B cell (primary cell): ENCODE data around the gene AIFM2. TPM values are rescaled to one million over a fixed set of nuclear protein-coding genes. Genes with fewer than 3 reads are reported as not detected.

Source experiments
- ATAC-seq: fragments of 200-7000 bp; cut with Tn5 transposase; one replicate; pipeline ENCODE4 v1.10.0; 2021; ENCODE audit warnings: low read depth, mild to moderate bottlenecking, moderate number of reproducible peaks, moderate library complexity
- CTCF ChIA-PET: fragments of 350-600 bp; sonication (Branson Sonifier 250); formaldehyde crosslinking; loops from one replicate; lab custom pipeline; 2021; ENCODE audit warnings: antibody characterized with exemption, inconsistent platforms; lab: Charles Lee
- POLR2A ChIA-PET: fragments of 350-600 bp; sonication (Branson Sonifier 250); formaldehyde crosslinking; loops from one replicate; lab custom pipeline; 2021; ENCODE audit warnings: antibody characterized with exemption; lab: Charles Lee
- DNase-seq: peaks from one replicate; pipeline ENCODE4 v3.0.0; 2013
- H2AFZ ChIP-seq: 2 replicates; pipeline ENCODE4 v1.6.1; 2012; ENCODE audit warnings: mild to moderate bottlenecking, low read depth, low read length; ENCODE audit not compliant: insufficient read depth, poor library complexity, severe bottlenecking
- H3K27ac ChIP-seq, 2 donors: 1 replicate in 1 of 2; 2 replicates in 1 of 2; pipeline ENCODE4 v1.5.1; 2012 to 2013; ENCODE audit warnings: low read length in 2 of 2, mild to moderate bottlenecking in 2 of 2, moderate library complexity in 1 of 2
- H3K27me3 ChIP-seq, 4 experiments: fragments of 200-600 bp in 1 of 4; sonication (generic) in 1 of 4; replicated peaks in 1 of 4; 1 replicate in 2 of 4; 2 replicates in 2 of 4; pipeline versions ENCODE4 v1.6.1 to v1.7.0; 2013 to 2016; ENCODE audit warnings: low read length in 3 of 4, mild to moderate bottlenecking in 2 of 4, mixed read lengths in 1 of 4, moderate library complexity in 1 of 4; ENCODE audit not compliant: insufficient read depth in 4 of 4, control insufficient read depth in 3 of 4; ENCODE audit errors: control extremely low read depth in 1 of 4
- H3K36me3 ChIP-seq, 2 experiments: replicated peaks in 1 of 2; 1 replicate in 1 of 2; 2 replicates in 1 of 2; pipeline versions ENCODE4 v1.6.1 to v1.7.1; 2013; ENCODE audit warnings: low read length in 1 of 2; ENCODE audit not compliant: insufficient read depth in 2 of 2, control insufficient read depth in 1 of 2; ENCODE audit errors: control extremely low read depth in 1 of 2, extremely low read depth in 1 of 2
- H3K4me1 ChIP-seq, 2 donors: fragments of 200-600 bp in 1 of 2; sonication (generic) in 1 of 2; 1 replicate in 1 of 2; 2 replicates in 1 of 2; pipeline versions ENCODE4 v1.5.1 to v1.6.1; 2013 to 2017; ENCODE audit warnings: low read length in 2 of 2; ENCODE audit not compliant: control insufficient read depth in 2 of 2, insufficient read depth in 2 of 2
- H3K4me2 ChIP-seq: replicated peaks from 2 replicates; pipeline ENCODE3; 2012; ENCODE audit warnings: mild to moderate bottlenecking, low read depth, low read length; ENCODE audit not compliant: poor library complexity, severe bottlenecking
- H3K4me3 ChIP-seq, 5 experiments: fragments of 200-600 bp in 1 of 5; sonication (generic) in 1 of 5; 1 replicate in 3 of 5; 2 replicates in 2 of 5; pipeline versions ENCODE4 v1.5.1 to v1.7.0; 2011 to 2016; ENCODE audit warnings: low read length in 4 of 5, mild to moderate bottlenecking in 4 of 5, low read depth in 2 of 5, control low read depth in 1 of 5, moderate library complexity in 1 of 5; ENCODE audit not compliant: insufficient read depth in 1 of 5; ENCODE audit errors: control extremely low read depth in 1 of 5, extremely low read depth in 1 of 5
- H3K79me2 ChIP-seq: fragments of 200-600 bp; sonication (generic); one replicate; pipeline ENCODE4 v1.6.0; 2016; ENCODE audit warnings: low read length; ENCODE audit not compliant: control insufficient read depth, insufficient read depth
- H3K9ac ChIP-seq: fragments of 200-600 bp; sonication (generic); 2 replicates; pipeline ENCODE4 v1.6.1; 2017; ENCODE audit warnings: mild to moderate bottlenecking, low read length, moderate library complexity
- H3K9me3 ChIP-seq, 3 donors: one replicate each; pipeline versions ENCODE4 v1.6.1 to v1.7.1; 2013; ENCODE audit warnings: low read length in 2 of 3; ENCODE audit not compliant: control insufficient read depth in 2 of 3, insufficient read depth in 1 of 3; ENCODE audit errors: control extremely low read depth in 1 of 3
- H4K20me1 ChIP-seq: 2 replicates; pipeline ENCODE4 v1.6.0; 2012; ENCODE audit warnings: mild to moderate bottlenecking, low read length; ENCODE audit not compliant: insufficient read depth, control insufficient read depth, poor library complexity, severe bottlenecking
- H3K27ac Mint-ChIP-seq: one replicate; pipeline ENCODE4 v1.8.0; 2021; ENCODE audit warnings: mixed read lengths
- H3K27me3 Mint-ChIP-seq: one replicate; pipeline ENCODE4 v1.8.0; 2021; ENCODE audit warnings: mixed read lengths
- H3K4me1 Mint-ChIP-seq: one replicate; pipeline ENCODE4 v1.8.0; 2021; ENCODE audit warnings: mixed read lengths
- H3K4me3 Mint-ChIP-seq: one replicate; pipeline ENCODE4 v1.8.0; 2021; ENCODE audit warnings: mixed read lengths
- H3K9me3 Mint-ChIP-seq: one replicate; pipeline ENCODE4 v1.8.0; 2022; ENCODE audit warnings: mixed read lengths; ENCODE audit not compliant: insufficient read depth
- CTCF ChIP-seq: fragments of 200-600 bp; IDR thresholded peaks from one replicate; pipeline ENCODE4 v1.8.0; 2022; ENCODE audit warnings: antibody characterized with exemption, mild to moderate bottlenecking
- EZH2 ChIP-seq: IDR thresholded peaks from 2 replicates; pipeline ENCODE4 v1.6.1; 2012; ENCODE audit warnings: borderline replicate concordance, low read depth, mild to moderate bottlenecking, moderate library complexity, low read length; ENCODE audit not compliant: insufficient read depth, poor library complexity, severe bottlenecking
- WGBS: methylation state at CpG from one replicate; pipeline ENCODE4 v1.1.5; 2013; ENCODE audit warnings: missing lambda C conversion rate; ENCODE audit not compliant: insufficient coverage; 5-methylcytosine and 5-hydroxymethylcytosine counted together
- intact Hi-C: fragments of 100-400 bp; cut with micrococcal nuclease; formaldehyde crosslinking; loops from one replicate; pipeline ENCODE4 v1.10.0; 2022
- polyA plus RNA-seq: library from polyadenylated mRNA; depleted of rRNA; stranded (reverse); fragments of >200 nt; gene quantifications from 2 replicates; pipeline ENCODE4 v1.2.3, GENCODE V29; 2012
- total RNA-seq, 2 donors: library from RNA; stranded (reverse); fragments of 120-200 nt in 1 of 2; gene quantifications; 1 replicate in 1 of 2; 2 replicates in 1 of 2; pipeline versions ENCODE4 v1.2.3 to v1.2.4, GENCODE V29; 2013 to 2022

The AIFM2 gene
- total and polyA plus RNA-seq, 2 donors (not counting 1 experiment from before 2014, with no cell fraction given), result 5.6 to 8.1 TPM

DNA sequence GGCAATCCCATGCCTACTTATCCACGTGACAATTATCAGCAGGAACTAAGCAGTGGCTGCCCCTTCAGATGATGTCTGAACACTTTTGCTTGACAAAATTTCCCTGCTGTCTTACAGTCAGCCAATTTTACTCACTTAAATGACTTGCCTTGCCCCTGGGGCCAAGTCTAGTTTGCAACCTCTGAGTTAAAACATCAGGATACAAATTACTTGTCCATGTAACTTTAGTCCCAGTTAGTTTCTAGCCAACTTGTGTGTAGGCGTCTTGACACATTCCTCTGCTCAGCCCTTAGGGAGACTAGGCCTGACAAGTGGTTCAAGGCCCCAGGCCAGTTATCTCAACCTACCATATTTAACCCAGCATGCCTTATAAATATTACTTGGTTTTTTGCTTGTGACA lies 25.5 kb upstream of the AIFM2 start:
- Mint-ChIP-seq H3K9me3 (no peaks in the 10 kb centered on the region), H3K4me1 (peaks cover 16% of the 10 kb centered on the region), H3K4me3 (no peak overlapping the region), H3K27ac (no peak overlapping the region), H3K27me3 (no peaks in the 10 kb centered on the region)
- DNase-seq (no peak), ATAC-seq (no peak)
- Histone ChIP-seq H3K27ac (no peak overlapping the region), H3K36me3 (peaks cover 0 to 75% of the 10 kb centered on the region in 2 experiments), H3K27me3 (no peaks in the 10 kb centered on the region), H3K4me1 (peaks cover 6% of the 10 kb centered on the region in 2 donors), H3K9me3 (no peaks in the 10 kb centered on the region), H3K4me2 (no peak overlapping the region), H3K79me2 (peaks cover 38% of the 10 kb centered on the region), H3K9ac (no peak overlapping the region), H2AFZ (no peak overlapping the region), H4K20me1 (peaks cover 26% of the 10 kb centered on the region), H3K4me3 (no peak overlapping the region)
- POLR2A ChIA-PET, result no interaction called here
- intact Hi-C loops, result no loop called here
- 95% methylated on average over 2 of the region's 2 CpGs for WGBS
- TF ChIP-seq EZH2 (no peak), CTCF (no peak)
- CTCF ChIA-PET, result interaction anchor here (0.9 kb wide), 1 partner anchor 12 kb away, joined by 3 read pairs; the partner anchor contains the start of gene TYSND1

- Histone ChIP-seq H3K4me1 (no peaks in the 10 kb centered on the region), H3K4me3 (no peak overlapping the region), H2AFZ (no peak overlapping the region), H4K20me1 (peaks cover 14% of the 10 kb centered on the region), H3K27me3 (no peaks in the 10 kb centered on the region), H3K36me3 (peaks cover 0 to 83% of the 10 kb centered on the region in 2 experiments), H3K79me2 (peaks cover 14% of the 10 kb centered on the region), H3K27ac (no peak overlapping the region), H3K9me3 (no peaks in the 10 kb centered on the region), H3K9ac (no peak overlapping the region), H3K4me2 (no peak overlapping the region)
- no peaks in the 10 kb centered on the region for H3K9me3 Mint-ChIP-seq
- 50% methylated on average over 2 of the region's 3 CpGs for WGBS
- H3K4me3 Mint-ChIP-seq, result no peak overlapping the region
- ChIA-PET POLR2A (no interaction called here), CTCF (interaction anchor here (2.1 kb wide), 1 partner anchor 9 kb away, joined by 7 read pairs; the partner anchor contains the start of gene TYSND1)
- DNase-seq (no peak), ATAC-seq (no peak)
- TF ChIP-seq CTCF (no peak), EZH2 (no peak)
- no peaks in the 10 kb centered on the region for H3K27me3 Mint-ChIP-seq
- intact Hi-C loops, result no loop called here
- H3K4me1 Mint-ChIP-seq, result no peaks in the 10 kb centered on the region
- H3K27ac Mint-ChIP-seq, result no peak overlapping the region
These were observed 22.7 kb upstream of the AIFM2 start for GRCh38 chr10:70155255-70155838.
